Smooth muscle cell (in vitro differentiated cells): Measurements from ENCODE around the gene AKNA. TPM values are rescaled to one million over a fixed set of nuclear protein-coding genes. Genes with fewer than 3 reads are reported as not detected.

Experiments
- DNase-seq: peaks from one replicate; lab custom pipeline; 2025; ENCODE audit not compliant: unreplicated experiment; lab: John Stamatoyannopoulos, UW
- H2AFZ ChIP-seq: fragments of 200-600 bp; sonication (generic); 2 replicates; pipeline ENCODE4 v1.6.0; 2016; ENCODE audit warnings: antibody characterized with exemption, low read depth, mild to moderate bottlenecking
- H3F3A ChIP-seq: fragments of 200-600 bp; sonication (generic); 2 replicates; pipeline ENCODE4 v1.6.0; 2017; ENCODE audit warnings: antibody characterized with exemption, low read depth
- H3K27ac ChIP-seq: fragments of 200-600 bp; sonication (generic); 2 replicates; pipeline ENCODE4 v1.5.1; 2016; ENCODE audit warnings: low read depth, mild to moderate bottlenecking
- H3K27me3 ChIP-seq: fragments of 200-600 bp; sonication (generic); 2 replicates; pipeline ENCODE4 v1.6.1; 2016; ENCODE audit warnings: low read depth, mild to moderate bottlenecking
- H3K36me3 ChIP-seq: fragments of 200-600 bp; sonication (generic); 2 replicates; pipeline ENCODE4 v1.5.1; 2016; ENCODE audit warnings: low read depth
- H3K4me1 ChIP-seq: fragments of 200-600 bp; sonication (generic); 2 replicates; pipeline ENCODE4 v1.5.1; 2016; ENCODE audit warnings: low read depth
- H3K4me2 ChIP-seq: fragments of 200-600 bp; sonication (generic); 2 replicates; pipeline ENCODE4 v1.6.0; 2016; ENCODE audit warnings: mild to moderate bottlenecking
- H3K4me3 ChIP-seq: fragments of 200-600 bp; sonication (generic); 2 replicates; pipeline ENCODE4 v1.5.1; 2016; ENCODE audit warnings: mild to moderate bottlenecking
- H3K79me2 ChIP-seq: fragments of 200-600 bp; sonication (generic); 2 replicates; pipeline ENCODE4 v1.6.0; 2016; ENCODE audit warnings: low read depth, mild to moderate bottlenecking
- H3K9ac ChIP-seq: fragments of 200-600 bp; sonication (generic); 2 replicates; pipeline ENCODE4 v1.6.0; 2016; ENCODE audit warnings: low read depth
- H3K9me3 ChIP-seq: fragments of 200-600 bp; sonication (generic); replicated peaks from 2 replicates; pipeline ENCODE4 v1.5.1; 2016; ENCODE audit warnings: low read depth
- H4K20me1 ChIP-seq: fragments of 200-600 bp; sonication (generic); 2 replicates; pipeline ENCODE4 v1.6.0; 2016; ENCODE audit warnings: low read depth
- CTCF ChIP-seq: fragments of 200-600 bp; sonication (generic); IDR thresholded peaks from 2 replicates; pipeline ENCODE4 v1.5.1; 2017; ENCODE audit warnings: borderline replicate concordance, mild to moderate bottlenecking, antibody characterized with exemption; ENCODE audit not compliant: insufficient read depth, poor library complexity, severe bottlenecking
- WGBS: methylation state at CpG from one replicate; pipeline ENCODE4 v1.1.7; 2016; ENCODE audit warnings: low lambda C conversion rate; 5-methylcytosine and 5-hydroxymethylcytosine counted together
- polyA plus RNA-seq: library from polyadenylated mRNA; unstranded; fragments of >200 nt; fragmentation: Nextera tagmentation; extraction: Ambion mirVana; gene quantifications from 2 replicates; pipeline ENCODE4 v1.2.1, GENCODE V29; 2016
- total RNA-seq: library from RNA; depleted of rRNA; stranded (reverse); fragments of >200 nt; gene quantifications from 2 replicates; pipeline ENCODE4 v1.2.3, GENCODE V29; 2014

Gene AKNA
- total and polyA plus RNA-seq, 2 experiments from 2014 or later: 3.2 to 4.7 TPM

- 91% methylated on average over 16 of the region's 16 CpGs for WGBS
- H3K27me3 ChIP-seq: no peaks in the 10 kb centered on the region
- H3F3A ChIP-seq: no peaks in the 10 kb centered on the region
- no peak overlapping the region for H3K4me2 ChIP-seq
- no peak overlapping the region for H2AFZ ChIP-seq
- H3K9me3 ChIP-seq: no peaks in the 10 kb centered on the region
- no peak overlapping the region for H3K4me3 ChIP-seq
- no peak for DNase-seq
- no peaks in the 10 kb centered on the region for H3K4me1 ChIP-seq
- no peak overlapping the region for H3K9ac ChIP-seq
- H3K79me2 ChIP-seq: no peaks in the 10 kb centered on the region
- no peaks in the 10 kb centered on the region for H4K20me1 ChIP-seq
- H3K27ac ChIP-seq: no peak overlapping the region
- no peak for TF ChIP-seq CTCF
- no peaks in the 10 kb centered on the region for H3K36me3 ChIP-seq
These were observed 15.5 kb upstream of the AKNA start for GRCh38 chr9:114403153-114403756.

- Histone ChIP-seq H3F3A (peaks cover 7% of the 10 kb centered on the region), H4K20me1 (no peaks in the 10 kb centered on the region), H3K9ac (no peak overlapping the region), H3K79me2 (peaks cover 6% of the 10 kb centered on the region), H3K36me3 (no peaks in the 10 kb centered on the region), H2AFZ (no peak overlapping the region), H3K27ac (no peak overlapping the region), H3K9me3 (no peaks in the 10 kb centered on the region), H3K27me3 (no peaks in the 10 kb centered on the region), H3K4me3 (no peak overlapping the region), H3K4me2 (no peak overlapping the region), H3K4me1 (peaks cover 8% of the 10 kb centered on the region)
- no peak for DNase-seq
- 70% methylated on average over 7 of the region's 7 CpGs for WGBS
- TF ChIP-seq CTCF: no peak
These were observed 13.6 kb upstream of the AKNA start for GRCh38 chr9:114401344-114401743.

- no peaks in the 10 kb centered on the region for H3K9me3 ChIP-seq
- H3K9ac ChIP-seq: no peak overlapping the region
- H3K36me3 ChIP-seq: no peaks in the 10 kb centered on the region
- peaks cover 8% of the 10 kb centered on the region for H3K4me1 ChIP-seq
- 88% methylated on average over 2 of the region's 2 CpGs for WGBS
- peaks cover 13% of the 10 kb centered on the region for H3F3A ChIP-seq
- H3K27ac ChIP-seq: no peak overlapping the region
- no peak overlapping the region for H3K4me3 ChIP-seq
- H3K79me2 ChIP-seq: peaks cover 12% of the 10 kb centered on the region
- no peaks in the 10 kb centered on the region for H4K20me1 ChIP-seq
- H2AFZ ChIP-seq: no peak overlapping the region
- H3K27me3 ChIP-seq: no peaks in the 10 kb centered on the region
- no peak overlapping the region for H3K4me2 ChIP-seq
- no peak for TF ChIP-seq CTCF
- DNase-seq: no peak
These were observed 13.0 kb upstream of the AKNA start for GRCh38 chr9:114400772-114401171.

- 68% methylated on average over 1 of the region's 1 CpG for WGBS
- H2AFZ ChIP-seq: no peak overlapping the region
- H3K27me3 ChIP-seq: no peaks in the 10 kb centered on the region
- DNase-seq: no peak
- no peak overlapping the region for H3K4me3 ChIP-seq
- peaks cover 8% of the 10 kb centered on the region for H3K4me1 ChIP-seq
- H3K79me2 ChIP-seq: peaks cover 14% of the 10 kb centered on the region
- peaks cover 14% of the 10 kb centered on the region for H3F3A ChIP-seq
- no peaks in the 10 kb centered on the region for H3K9me3 ChIP-seq
- H3K27ac ChIP-seq: no peak overlapping the region
- no peak for TF ChIP-seq CTCF
- H3K4me2 ChIP-seq: no peak overlapping the region
- no peaks in the 10 kb centered on the region for H4K20me1 ChIP-seq
- no peak overlapping the region for H3K9ac ChIP-seq
- no peaks in the 10 kb centered on the region for H3K36me3 ChIP-seq
These were observed 12.4 kb upstream of the AKNA start for GRCh38 chr9:114400219-114400618.
